Neural progenitor cell (in vitro differentiated cells): Measurements from ENCODE around the gene NHLH1.

Source experiments
- EZH2 ChIP-seq: fragments of 200-600 bp; sonication (generic); IDR thresholded peaks from 2 replicates; pipeline ENCODE4 v1.6.1; 2017; ENCODE audit warnings: antibody characterized with exemption, mild to moderate bottlenecking, moderate library complexity
- EZH2phosphoT487 ChIP-seq: fragments of 200-600 bp; sonication (generic); IDR thresholded peaks from 2 replicates; pipeline ENCODE4 v1.6.1; 2017; ENCODE audit warnings: antibody characterized with exemption
- TF ChIP-seq, protein P1 (sequence below): fragments of 200-600 bp; sonication (generic); IDR thresholded peaks from 2 replicates; pipeline ENCODE4 v1.5.1; 2017; ENCODE audit warnings: antibody characterized with exemption, mild to moderate bottlenecking

DNA sequence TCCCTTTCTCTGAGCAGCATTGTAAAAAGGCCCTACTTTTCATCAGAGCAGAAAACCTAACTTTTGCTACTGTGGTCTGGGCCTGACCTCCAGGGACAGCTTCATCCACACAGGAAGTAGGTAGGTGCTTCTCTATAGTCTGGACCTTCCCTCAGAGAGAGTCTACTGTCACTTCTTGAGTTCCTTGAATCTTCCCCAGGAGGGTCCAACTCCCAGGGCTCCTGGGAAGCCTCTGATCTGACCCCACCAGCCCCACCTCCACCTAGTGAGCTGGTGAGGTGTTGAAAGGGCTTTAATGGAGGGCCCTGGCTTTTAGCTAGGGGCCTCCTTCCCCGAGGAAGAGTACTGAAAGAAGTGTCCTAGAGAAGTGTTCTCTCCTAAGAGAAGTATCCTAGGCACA lies 30.8 kb downstream of the NHLH1 start:
- TF ChIP-seq, protein P1, sequence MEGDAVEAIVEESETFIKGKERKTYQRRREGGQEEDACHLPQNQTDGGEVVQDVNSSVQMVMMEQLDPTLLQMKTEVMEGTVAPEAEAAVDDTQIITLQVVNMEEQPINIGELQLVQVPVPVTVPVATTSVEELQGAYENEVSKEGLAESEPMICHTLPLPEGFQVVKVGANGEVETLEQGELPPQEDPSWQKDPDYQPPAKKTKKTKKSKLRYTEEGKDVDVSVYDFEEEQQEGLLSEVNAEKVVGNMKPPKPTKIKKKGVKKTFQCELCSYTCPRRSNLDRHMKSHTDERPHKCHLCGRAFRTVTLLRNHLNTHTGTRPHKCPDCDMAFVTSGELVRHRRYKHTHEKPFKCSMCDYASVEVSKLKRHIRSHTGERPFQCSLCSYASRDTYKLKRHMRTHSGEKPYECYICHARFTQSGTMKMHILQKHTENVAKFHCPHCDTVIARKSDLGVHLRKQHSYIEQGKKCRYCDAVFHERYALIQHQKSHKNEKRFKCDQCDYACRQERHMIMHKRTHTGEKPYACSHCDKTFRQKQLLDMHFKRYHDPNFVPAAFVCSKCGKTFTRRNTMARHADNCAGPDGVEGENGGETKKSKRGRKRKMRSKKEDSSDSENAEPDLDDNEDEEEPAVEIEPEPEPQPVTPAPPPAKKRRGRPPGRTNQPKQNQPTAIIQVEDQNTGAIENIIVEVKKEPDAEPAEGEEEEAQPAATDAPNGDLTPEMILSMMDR: no peak
- TF ChIP-seq EZH2 (no peak), EZH2phosphoT487 (no peak)
